ENCODE data around the gene LRRC8D. TPM values are rescaled to one million over a fixed set of nuclear protein-coding genes. Genes with fewer than 3 reads are reported as not detected.

Gene LRRC8D
- total and polyA plus RNA-seq, 2 of the 4 experiments (the other 2 are of a cell fraction), result 34.1 to 35.3 TPM

DNA sequence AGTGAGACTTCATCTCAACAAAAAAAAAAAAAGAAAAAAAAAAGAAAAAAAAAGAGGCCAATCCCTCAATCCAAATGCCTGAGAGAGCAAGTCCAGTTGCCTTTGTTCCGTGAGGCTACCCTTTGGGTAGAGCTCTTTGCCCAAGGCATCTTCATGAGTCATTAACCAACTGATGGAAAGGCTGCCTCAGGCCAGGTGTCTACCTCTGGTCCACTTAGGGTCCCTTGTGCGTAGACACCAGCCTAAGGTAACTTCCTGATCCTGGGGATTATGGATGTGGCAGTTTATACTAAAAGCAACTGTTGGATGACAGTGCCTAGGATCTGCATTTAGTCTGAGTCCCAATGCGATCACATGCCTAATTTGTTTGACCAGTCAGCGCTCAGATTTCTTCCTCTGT, 153.4 kb downstream of the LRRC8D start:
- CTCF ChIA-PET, result interaction anchor here (1.4 kb wide), 1 partner anchor 63 kb away, joined by 3 read pairs; no protein-coding TSS in a partner anchor
- Histone ChIP-seq H3K4me3 (ENCODE audit: insufficient read depth, low read depth, low read length) (no peak overlapping the region), H4K91ac (ENCODE audit: insufficient read depth, low read depth, low read length) (peak overlapping the region; percentile 54), H3K79me1 (ENCODE audit: low read depth in 1 of 2, low read length in 2 of 2) (no peaks in the 10 kb centered on the region), H3K27me3 (ENCODE audit: control insufficient read depth, insufficient read depth, low read length) (no peaks in the 10 kb centered on the region), H3K14ac (replicated peaks; ENCODE audit: low read depth, low read length) (peak overlapping the region; percentile 75; the same call in 1 of the 2 replicates), H3K9ac (ENCODE audit: low read depth, low read length) (no peak overlapping the region), H3K4me2 (ENCODE audit: low read depth, low read length) (no peak overlapping the region), H3K27ac (ENCODE audit: insufficient read depth, low read length) (no peak overlapping the region), H3K56ac (ENCODE audit: extremely low read depth, insufficient read depth, low read length) (no peak overlapping the region), H2AFZ (replicated peaks; ENCODE audit: low read length, poor library complexity) (peak overlapping the region; percentile 10), H2BK15ac (ENCODE audit: low read depth, low read length) (peak overlapping the region; percentile 51; the same call in 2 of the 3 replicates), H3K23ac (ENCODE audit: low read depth, low read length) (no peak overlapping the region), H4K5ac (ENCODE audit: low read depth, low read length) (peak overlapping the region; percentile 96), H4K20me1 (ENCODE audit: insufficient read depth, low read length) (no peaks in the 10 kb centered on the region), H3K4ac (ENCODE audit: low read depth, low read length) (peak overlapping the region; percentile 81), H2AK5ac (ENCODE audit: low read depth, low read length) (peak overlapping the region; percentile 41), H2AK9ac (replicated peaks; ENCODE audit: low read depth, low read length, poor library complexity) (peak overlapping the region; percentile 39), H2BK20ac (ENCODE audit: low read depth, low read length) (peak overlapping the region; percentile 69), H2BK120ac (ENCODE audit: low read depth, low read length) (peak overlapping the region; percentile 78), H3K4me1 (ENCODE audit: control insufficient read depth, insufficient read depth, low read length) (peaks cover 15% of the 10 kb centered on the region), H3K18ac (ENCODE audit: low read depth, low read length) (peak overlapping the region; percentile 82; the same call in 1 of the 2 replicates), H3K9me1 (ENCODE audit: insufficient read depth, low read length) (peaks cover 10% of the 10 kb centered on the region), H3K36me3 (ENCODE audit: control insufficient read depth, insufficient read depth, low read length) (no peaks in the 10 kb centered on the region), H4K8ac (ENCODE audit: low read depth in 2 of 2, low read length in 2 of 2) (peak overlapping the region; percentile 15 to 87; a peak in 3 of 4 replicates), H3K9me3 (ENCODE audit: control insufficient read depth, insufficient read depth, low read length) (no peaks in the 10 kb centered on the region), H2BK5ac (ENCODE audit: low read depth, low read length, poor library complexity, severe bottlenecking) (peak overlapping the region; percentile 33)
- dilution Hi-C loops (cut with HindIII; ENCODE audit: low sequenced_read_pairs, unreplicated experiment) (no loop called here), intact Hi-C loops (cut with micrococcal nuclease) (no loop called here), in situ Hi-C loops (cut with MboI; ENCODE audit: low sequenced_read_pairs) (no loop called here)
- POLR2A ChIA-PET (ENCODE audit: unreplicated experiment), result no interaction called here
- DNase-seq (no peak), ATAC-seq (ENCODE audit: low read depth) (no peak)
- WGBS, 2 experiments (ENCODE audit: extremely low coverage in 2 of 2, insufficient read length in 1 of 2), result 100% methylated on average over 1 of the region's 4 CpGs; no CpG with 5 or more reads in 1 of the 2 experiments
- TF ChIP-seq CTCF (conservative IDR thresholded peaks at IDR 0.05; ENCODE audit: low read depth, low read length) (no peak), BHLHE40 (IDR thresholded peaks at IDR 0.05; ENCODE audit: low read depth, low read length) (no peak), NFE2L2 (IDR thresholded peaks at IDR 0.05; ENCODE audit: low read depth, low read length) (no peak), CHD1 (IDR thresholded peaks at IDR 0.05; ENCODE audit: low read depth, low read length) (no peak), POLR2A (IDR thresholded peaks at IDR 0.05; ENCODE audit: low read depth, low read length) (no peak), MAFK (IDR thresholded peaks at IDR 0.05; ENCODE audit: low read depth, low read length) (no peak), RCOR1 (IDR thresholded peaks at IDR 0.05; ENCODE audit: insufficient replicate concordance, low read length) (no peak), MAZ (IDR thresholded peaks at IDR 0.05; ENCODE audit: borderline replicate concordance, low read depth, low read length) (no peak), CEBPB (IDR thresholded peaks at IDR 0.05; ENCODE audit: low read depth, low read length) (no peak), RAD21 (IDR thresholded peaks at IDR 0.05; ENCODE audit: low read length) (no peak), USF2 (IDR thresholded peaks at IDR 0.05; ENCODE audit: low read depth, low read length) (no peak), RFX5 (IDR thresholded peaks at IDR 0.05; ENCODE audit: low read depth, low read length) (no peak), MXI1 (IDR thresholded peaks at IDR 0.05; ENCODE audit: borderline replicate concordance, low read depth, low read length) (no peak), SMC3 (IDR thresholded peaks at IDR 0.05; ENCODE audit: low read depth, low read length) (no peak), FOS (IDR thresholded peaks at IDR 0.05; ENCODE audit: low read depth, low read length) (no peak)
- TF ChIP-seq, protein P1, sequence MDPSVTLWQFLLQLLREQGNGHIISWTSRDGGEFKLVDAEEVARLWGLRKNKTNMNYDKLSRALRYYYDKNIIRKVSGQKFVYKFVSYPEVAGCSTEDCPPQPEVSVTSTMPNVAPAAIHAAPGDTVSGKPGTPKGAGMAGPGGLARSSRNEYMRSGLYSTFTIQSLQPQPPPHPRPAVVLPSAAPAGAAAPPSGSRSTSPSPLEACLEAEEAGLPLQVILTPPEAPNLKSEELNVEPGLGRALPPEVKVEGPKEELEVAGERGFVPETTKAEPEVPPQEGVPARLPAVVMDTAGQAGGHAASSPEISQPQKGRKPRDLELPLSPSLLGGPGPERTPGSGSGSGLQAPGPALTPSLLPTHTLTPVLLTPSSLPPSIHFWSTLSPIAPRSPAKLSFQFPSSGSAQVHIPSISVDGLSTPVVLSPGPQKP (IDR thresholded peaks at IDR 0.05; ENCODE audit: borderline replicate concordance, low read depth, low read length), result no peak
- no TSS peak for BruUV-seq (replicated peaks)
